Esophagus squamous epithelium (tissue), 4 donors: ENCODE results near the gene HMGCL.

ENCODE experiments used
- CTCF ChIP-seq, 6 experiments: fragments of 450-650 bp in 4 of 6; fragments of 200-600 bp in 2 of 6; sonication (generic) in 2 of 6; IDR thresholded peaks; one replicate each; pipeline ENCODE4 v1.5.1; 2016 to 2019; ENCODE audit warnings: antibody characterized with exemption in 6 of 6, mild to moderate bottlenecking in 4 of 6, moderate library complexity in 4 of 6
- POLR2A ChIP-seq, 4 donors: fragments of 450-650 bp; IDR thresholded peaks; one replicate each; pipeline ENCODE4 v1.6.1; 2017; ENCODE audit warnings: antibody characterized with exemption in 4 of 4, mild to moderate bottlenecking in 4 of 4, moderate library complexity in 3 of 4

- no peak for TF ChIP-seq CTCF (IDR thresholded peaks at IDR 0.05)
- TF ChIP-seq POLR2A (IDR thresholded peaks at IDR 0.05) = no peak
Measured at GRCh38 chr1:23801338-23801748, 23.9 kb downstream of the HMGCL start.
